ELR (cell line): Measurements from ENCODE around the gene ANO1.

Source experiments
- DNase-seq: peaks from one replicate; pipeline ENCODE4 v3.0.0-alpha.2; 2015; ENCODE audit warnings: low read depth

Gene ANO1

DNA sequence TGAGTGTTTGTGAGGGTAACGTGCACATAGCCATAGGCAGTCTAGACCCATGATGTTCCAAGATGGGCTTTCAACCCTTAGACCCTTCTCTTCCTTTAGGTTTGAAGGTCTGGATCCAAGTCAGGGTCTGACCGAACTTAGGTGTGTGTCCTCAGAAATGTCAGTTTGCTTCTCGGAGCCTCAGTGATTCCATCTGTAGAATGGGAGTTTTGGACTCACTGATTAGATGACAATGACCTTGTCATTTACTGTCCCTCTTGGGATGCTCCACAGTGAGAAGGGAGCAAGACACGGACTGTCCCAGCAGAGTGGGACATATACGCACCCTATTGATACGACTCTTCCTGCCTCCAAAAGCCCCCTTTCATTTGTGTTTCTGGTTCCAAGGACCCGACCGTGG lies 37.7 kb downstream of the ANO1 start:
- no peak for DNase-seq

GRCh38 chr11:70116386-70117065 lies 38.4 kb downstream of the ANO1 start:
- DNase-seq, result no peak

DNA sequence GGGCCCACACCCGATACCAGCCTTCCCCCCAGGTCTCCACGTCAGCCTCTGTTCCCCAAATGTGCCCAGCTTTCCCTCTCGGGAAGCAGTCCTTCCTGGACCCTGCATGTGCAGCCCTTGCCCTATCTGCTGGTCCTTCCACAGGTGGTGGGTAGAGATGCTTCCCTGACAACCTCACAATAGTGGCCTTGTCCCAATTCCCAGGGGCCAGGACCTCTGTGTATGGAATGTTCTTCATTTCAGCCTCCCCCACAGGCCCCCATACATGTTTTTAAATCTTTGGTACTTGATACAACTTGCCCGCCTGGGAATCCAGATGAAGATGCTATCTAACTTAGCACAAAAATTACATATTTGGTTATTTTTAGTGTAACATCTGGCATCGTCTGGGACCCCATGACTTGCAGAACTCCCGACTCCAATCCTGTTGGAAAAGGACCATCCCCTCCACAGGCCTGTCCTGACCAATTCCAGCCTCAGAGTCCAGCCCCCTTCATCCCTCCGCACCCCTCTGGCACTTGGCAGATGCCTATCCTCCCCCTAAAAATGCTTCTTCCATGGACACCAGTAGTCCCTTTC lies 39.5 kb downstream of the ANO1 start:
- DNase-seq, result no peak

DNA sequence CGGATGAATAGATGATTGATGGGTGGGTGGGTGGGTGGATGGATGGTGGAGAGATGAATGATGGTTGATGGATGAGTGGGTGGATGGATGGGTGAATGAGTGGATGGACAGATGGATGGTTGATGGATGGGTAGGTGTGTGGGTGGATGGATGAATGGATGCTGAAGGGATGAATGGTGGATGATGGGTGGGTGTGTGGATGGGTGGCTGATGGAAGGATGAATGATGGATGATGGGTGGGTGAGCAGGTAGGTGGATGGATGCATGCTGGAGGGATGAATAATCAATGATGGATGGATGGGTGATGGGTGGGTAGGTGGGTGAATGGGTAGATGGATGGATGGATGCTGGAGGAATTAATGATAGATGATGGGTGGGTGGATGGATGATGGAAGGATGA lies 40.5 kb downstream of the ANO1 start:
- DNase-seq, result no peak

- no peak for DNase-seq
Observed at GRCh38 chr11:70119502-70119901, 41.4 kb downstream of the ANO1 start.

GRCh38 chr11:70120674-70121073 lies 42.6 kb downstream of the ANO1 start:
- no peak for DNase-seq

DNA sequence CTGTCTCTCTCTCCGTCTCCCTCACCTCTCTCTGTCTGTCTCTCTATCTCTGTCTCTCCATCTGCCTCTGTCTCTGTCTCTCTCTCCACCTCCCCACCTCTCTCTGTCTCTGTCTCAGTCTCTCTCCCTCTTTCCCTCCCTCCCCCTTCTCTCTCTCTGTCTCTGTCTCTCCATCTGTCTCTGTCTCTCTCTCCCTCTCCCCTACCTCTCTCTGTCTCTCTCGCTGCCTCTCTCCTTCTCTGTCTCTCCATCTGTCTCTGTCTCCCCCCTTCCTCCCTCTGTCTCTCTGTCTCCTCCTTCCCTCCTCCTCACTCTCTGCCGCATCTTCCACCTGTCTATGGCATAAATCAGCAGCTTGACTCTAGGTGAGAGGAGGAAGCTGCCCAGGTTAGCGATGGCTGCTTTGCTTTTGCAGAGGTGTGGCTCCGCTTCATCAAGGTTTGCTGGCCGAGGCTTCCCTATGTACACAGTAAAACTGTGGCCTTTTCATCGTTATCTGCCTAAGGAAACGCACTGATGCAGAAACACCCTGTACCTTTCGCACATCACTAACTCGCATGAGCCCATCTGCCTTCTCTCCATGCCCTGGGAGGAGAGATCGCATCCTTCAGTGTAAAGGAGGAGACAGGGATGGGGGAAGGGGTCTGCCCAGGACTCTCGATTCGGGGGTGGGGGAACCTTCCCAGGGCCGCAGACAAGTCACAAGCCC lies 44.5 kb downstream of the ANO1 start:
- DNase-seq, result no peak

GRCh38 chr11:70123711-70124110 lies 45.6 kb downstream of the ANO1 start:
- DNase-seq, result no peak

DNA sequence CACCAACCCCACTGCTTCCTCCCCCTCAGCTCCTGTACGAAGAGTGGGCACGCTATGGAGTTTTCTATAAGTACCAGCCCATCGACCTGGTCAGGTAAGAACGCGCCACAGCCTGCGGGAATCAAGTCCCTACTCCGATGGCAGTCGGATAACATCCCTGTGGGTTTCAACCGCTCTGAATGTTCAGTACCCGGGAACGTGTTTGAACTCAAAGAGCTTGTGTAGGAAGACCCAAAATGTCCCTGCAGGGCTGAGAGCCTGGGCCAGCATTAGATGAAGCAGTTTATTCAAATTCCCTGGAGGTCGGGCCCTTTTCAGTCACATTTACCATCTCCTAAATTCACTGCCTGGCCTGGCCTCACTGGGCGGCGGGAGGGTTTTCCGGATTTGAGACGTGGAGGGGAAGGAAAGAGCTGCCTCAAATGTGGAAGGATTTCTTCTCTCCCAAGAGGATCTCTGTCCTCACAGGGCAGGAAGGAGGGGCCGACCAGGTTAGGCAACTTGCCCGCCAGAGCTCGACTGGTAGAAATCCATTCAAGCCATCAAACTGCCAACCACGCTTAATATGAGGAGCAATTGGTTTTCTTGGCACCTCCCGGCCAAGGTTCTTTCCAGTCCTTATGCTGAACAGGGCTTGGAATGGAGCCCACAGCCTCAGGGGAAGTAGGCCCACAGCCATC lies 46.3 kb downstream of the ANO1 start:
- no peak for DNase-seq

DNA sequence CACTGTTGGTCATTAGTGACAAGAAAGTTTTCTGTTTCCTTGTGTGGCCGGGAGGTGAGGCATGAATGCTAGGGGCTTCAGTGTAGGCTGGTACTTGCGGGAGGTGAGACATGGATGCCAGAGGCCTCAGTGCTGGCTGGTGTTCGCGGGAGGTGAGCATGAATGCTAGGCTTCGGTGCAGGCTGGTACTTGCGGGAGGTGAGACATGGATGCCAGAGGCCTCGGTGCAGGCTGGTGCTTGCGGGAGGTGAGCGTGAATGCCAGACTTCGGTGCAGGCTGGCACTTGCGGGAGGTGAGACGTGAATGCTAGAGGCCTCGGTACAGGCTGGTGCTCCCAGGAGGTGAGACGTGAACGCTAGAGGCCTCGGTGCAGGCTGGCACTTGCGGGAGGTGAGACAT lies 48.4 kb downstream of the ANO1 start:
- DNase-seq, result no peak

GRCh38 chr11:70127653-70128434 lies 49.7 kb downstream of the ANO1 start:
- no peak for DNase-seq

DNA sequence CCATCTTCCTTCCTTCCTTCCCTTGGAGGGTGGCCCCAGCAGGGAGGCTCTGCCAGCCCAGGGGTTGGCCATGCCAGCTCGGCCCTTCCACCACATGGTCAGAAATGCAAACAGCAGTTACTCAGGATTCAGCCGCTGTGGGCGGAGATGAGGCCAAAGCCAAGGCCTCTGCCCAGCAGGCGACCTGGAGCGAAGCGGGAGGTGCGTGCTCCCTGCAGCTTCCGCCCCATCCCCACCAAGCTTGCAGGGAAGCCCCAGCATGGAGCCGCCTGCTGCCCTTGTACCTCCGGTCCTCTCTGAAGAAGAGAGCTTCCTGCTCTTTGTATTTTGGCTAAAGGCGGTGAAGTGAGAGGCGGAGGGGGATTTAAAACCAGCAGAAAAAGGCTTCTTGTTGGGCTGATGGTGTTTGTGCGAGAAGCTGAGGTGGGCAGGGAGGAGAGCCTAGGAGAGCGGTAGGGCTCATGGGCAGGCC lies 50.4 kb downstream of the ANO1 start:
- no peak for DNase-seq

- no peak for DNase-seq
Observed at GRCh38 chr11:70129051-70129592, 51.0 kb downstream of the ANO1 start.

DNA sequence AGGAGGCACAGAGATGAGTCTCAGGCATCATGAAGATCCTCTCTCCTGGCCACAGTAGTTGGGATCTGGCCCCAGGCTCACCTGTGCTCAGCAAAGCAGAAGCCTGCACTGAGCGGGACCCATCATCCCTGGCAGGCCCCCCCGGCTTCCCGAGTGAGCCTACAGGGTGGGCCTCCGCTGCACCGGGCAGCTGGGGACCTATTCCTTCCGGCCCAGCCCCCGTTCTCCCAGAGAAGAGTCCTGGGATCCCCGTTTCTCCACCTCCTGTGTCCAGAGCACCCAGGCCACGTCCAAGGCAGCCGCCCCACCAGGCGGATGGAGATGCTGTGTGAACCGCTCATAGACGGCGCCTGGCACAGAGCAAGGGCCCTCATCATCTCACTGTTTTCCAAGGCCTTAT lies 52.5 kb downstream of the ANO1 start:
- DNase-seq, result no peak

GRCh38 chr11:70131606-70132190 lies 53.6 kb downstream of the ANO1 start:
- no peak for DNase-seq

DNA sequence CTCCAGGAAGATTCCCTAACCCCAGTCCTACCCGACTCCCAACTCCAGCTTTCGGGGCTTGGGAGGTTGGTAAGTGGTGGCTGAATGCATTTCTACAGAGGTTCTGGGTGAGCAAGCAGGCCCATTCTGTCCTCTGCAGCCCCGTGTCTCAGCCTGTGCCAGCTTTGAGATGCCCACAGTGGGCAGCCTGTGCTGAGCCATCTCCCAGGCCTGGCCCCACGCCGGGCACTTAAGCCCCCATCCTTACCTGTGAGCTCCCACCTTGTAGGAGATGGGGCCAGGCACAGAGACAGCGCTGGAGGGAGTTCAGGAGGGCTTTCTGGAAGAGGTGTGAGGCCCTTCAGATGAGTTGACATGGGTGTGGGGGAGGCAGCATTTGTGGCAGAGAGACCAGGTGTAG lies 54.5 kb downstream of the ANO1 start:
- no peak for DNase-seq

DNA sequence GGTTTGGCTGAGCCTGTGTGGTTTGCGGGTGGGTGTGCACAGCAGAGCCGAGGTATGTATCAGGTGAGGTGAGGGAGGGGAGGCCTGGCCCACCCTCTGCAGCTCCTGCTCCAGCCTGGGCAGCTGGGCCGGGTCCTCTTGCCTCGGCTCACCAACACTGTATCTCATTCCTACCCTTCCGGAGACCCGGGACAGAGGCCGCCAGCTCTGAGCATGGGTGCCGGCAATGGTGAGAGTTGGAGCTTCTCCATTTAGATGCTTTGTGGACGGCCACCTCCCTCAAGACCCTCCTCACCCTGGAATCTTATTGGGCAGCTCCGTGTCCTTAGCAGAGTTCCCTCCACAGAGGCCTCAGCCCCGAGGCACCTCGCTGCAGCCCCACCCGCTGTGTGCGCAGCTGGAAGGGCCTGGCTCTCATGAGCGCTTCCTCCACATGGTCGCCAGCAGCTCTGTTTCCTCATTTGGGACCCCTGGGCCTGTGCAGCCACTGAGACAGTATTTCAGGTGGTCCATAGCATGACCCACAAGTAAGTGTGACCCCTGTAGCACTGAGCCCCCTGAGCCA lies 55.7 kb downstream of the ANO1 start:
- DNase-seq, result no peak

DNA sequence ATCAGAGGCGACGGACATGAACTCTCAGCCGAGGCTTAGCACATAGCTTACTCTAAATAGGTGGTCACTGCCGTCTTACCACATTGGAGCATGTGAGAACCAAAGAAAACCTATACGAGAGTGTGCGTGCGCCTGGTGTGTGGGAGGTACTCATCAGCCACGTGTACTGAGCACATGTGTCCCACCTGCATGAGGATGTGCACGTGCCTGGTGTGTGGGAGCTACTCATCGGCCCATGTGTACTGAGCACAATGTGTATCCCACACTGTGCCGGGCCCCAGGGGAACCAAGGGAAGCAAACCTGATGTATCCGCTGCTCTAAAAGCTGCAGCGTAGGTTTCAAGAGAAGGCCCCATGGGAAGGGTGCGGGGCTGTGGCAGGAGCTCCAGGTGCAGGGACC lies 56.4 kb downstream of the ANO1 start:
- DNase-seq, result no peak

- DNase-seq, result no peak
Observed at GRCh38 chr11:70135142-70135541, 57.0 kb downstream of the ANO1 start.

DNA sequence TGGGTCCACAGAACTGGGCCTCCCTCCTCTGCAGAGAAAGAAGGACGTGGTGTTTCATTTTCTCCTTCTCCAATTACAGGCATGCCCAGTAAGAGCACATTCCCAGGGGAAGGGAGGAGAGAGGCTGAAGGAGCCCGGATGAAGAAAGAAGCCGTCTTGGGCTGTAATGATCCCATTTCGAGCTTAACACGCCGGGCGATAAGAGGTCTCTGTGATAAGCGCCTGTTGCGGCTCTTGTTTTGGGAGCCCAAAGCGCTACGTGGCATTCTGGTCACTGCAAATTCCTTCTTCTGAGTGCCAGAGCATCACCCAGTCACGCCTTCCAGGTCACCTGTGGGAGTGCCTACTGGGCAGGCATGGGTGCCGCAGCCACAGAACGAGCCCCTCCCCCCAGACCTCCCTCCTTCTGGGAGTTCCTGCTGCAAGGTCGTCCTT lies 57.5 kb downstream of the ANO1 start:
- DNase-seq, result no peak

DNA sequence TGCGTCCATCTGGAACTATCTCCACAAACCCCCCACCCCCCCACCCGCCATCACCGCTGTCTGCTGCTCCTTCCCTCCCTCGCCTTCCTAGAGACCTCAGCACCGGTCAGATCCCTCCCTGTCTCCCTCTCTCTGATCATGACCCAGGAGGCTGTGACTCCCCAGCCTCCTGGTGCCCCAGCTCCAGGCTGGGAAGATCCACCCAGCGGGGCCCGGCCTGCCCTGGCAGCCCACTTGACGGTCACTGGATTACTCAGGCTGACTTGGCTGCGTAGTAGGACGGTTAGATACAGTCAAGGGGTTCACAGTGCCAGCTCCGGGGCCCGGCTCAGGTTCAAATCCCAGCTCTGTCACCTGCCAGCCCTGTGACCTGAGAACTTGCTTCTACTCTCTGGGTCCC lies 59.3 kb downstream of the ANO1 start:
- no peak for DNase-seq
